ENCODE measurements around the gene HDAC7.

Gene HDAC7

GRCh38 chr12:47758834-47759690 is 60.6 kb downstream of the HDAC7 start, which contains the start of gene RAPGEF3:
RAPGEF3 (minus strand) TSS chr12:47758880; CDS start chr12:47758556, 324 bp downstream.
- DNase-seq (ENCODE audit: low read depth) = peak; percentile 92

GRCh38 chr12:47758584-47758833 is 61.2 kb downstream of the HDAC7 start:
- DNase-seq (ENCODE audit: low read depth) = no peak

GRCh38 chr12:47757840-47758583 is 61.7 kb downstream of the HDAC7 start:
- DNase-seq (ENCODE audit: low read depth) = no peak

GRCh38 chr12:47757364-47757839 is 62.3 kb downstream of the HDAC7 start:
- DNase-seq (ENCODE audit: low read depth) = no peak

- no peak for DNase-seq (ENCODE audit: low read depth)
Measured at GRCh38 chr12:47755655-47756562, 63.8 kb downstream of the HDAC7 start.

GRCh38 chr12:47754881-47755280 is 64.8 kb downstream of the HDAC7 start:
- no peak for DNase-seq (ENCODE audit: low read depth)

GRCh38 chr12:47754126-47754525 is 65.6 kb downstream of the HDAC7 start:
- DNase-seq (ENCODE audit: low read depth) = no peak

GRCh38 chr12:47753021-47754001 is 66.4 kb downstream of the HDAC7 start:
- DNase-seq (ENCODE audit: low read depth) = peak; percentile 65

- DNase-seq (ENCODE audit: low read depth) = peak; percentile 86
Measured at GRCh38 chr12:47752552-47752951, 67.2 kb downstream of the HDAC7 start.

- no peak for DNase-seq (ENCODE audit: low read depth)
Measured at GRCh38 chr12:47752121-47752520, 67.6 kb downstream of the HDAC7 start.

- DNase-seq (ENCODE audit: low read depth) = no peak
Measured at GRCh38 chr12:47751561-47751960, 68.1 kb downstream of the HDAC7 start.

- no peak for DNase-seq (ENCODE audit: low read depth)
Measured at GRCh38 chr12:47750916-47751470, 68.7 kb downstream of the HDAC7 start.

GRCh38 chr12:47750229-47750798 is 69.4 kb downstream of the HDAC7 start:
- no peak for DNase-seq (ENCODE audit: low read depth)

- DNase-seq (ENCODE audit: low read depth) = no peak
Measured at GRCh38 chr12:47748899-47749298, 70.8 kb downstream of the HDAC7 start.

- no peak for DNase-seq (ENCODE audit: low read depth)
Measured at GRCh38 chr12:47748507-47748828, 71.2 kb downstream of the HDAC7 start.

- DNase-seq (ENCODE audit: low read depth) = no peak
Measured at GRCh38 chr12:47747596-47748506, 71.9 kb downstream of the HDAC7 start.

- no peak for DNase-seq (ENCODE audit: low read depth)
Measured at GRCh38 chr12:47747126-47747525, 72.6 kb downstream of the HDAC7 start.

- no peak for DNase-seq (ENCODE audit: low read depth)
Measured at GRCh38 chr12:47746523-47746922, 73.2 kb downstream of the HDAC7 start.

GRCh38 chr12:47746073-47746472 is 73.6 kb downstream of the HDAC7 start:
- no peak for DNase-seq (ENCODE audit: low read depth)
